GM12878 (cell line): ENCODE measurements around the gene SPOCK1. TPM values are rescaled to one million over a fixed set of nuclear protein-coding genes. Genes with fewer than 3 reads are reported as not detected.

Experiments used
- ATAC-seq: fragments of 200-7000 bp; cut with Tn5 transposase; 3 replicates; pipeline ENCODE4 v1.9.1; 2020; ENCODE audit warnings: mild to moderate bottlenecking, moderate library complexity
- BruUV-seq: library from RNA; stranded (reverse); fragments of 400-500 nt; replicated peaks from 2 replicates; lab custom pipeline; 2021; lab: Mats Ljungman, UMichigan
- CTCF ChIA-PET: fragments of 300-600 bp; sonication (Branson Sonifier 250); formaldehyde crosslinking; extraction: SDS; loops from one replicate; lab custom pipeline; 2021; ENCODE audit warnings: inconsistent platforms; lab: Yijun Ruan, JAX
- POLR2A ChIA-PET: fragments of 350-600 bp; formaldehyde crosslinking; extraction: SDS; loops from one replicate; lab custom pipeline; 2021; ENCODE audit warnings: inconsistent platforms; lab: Charles Lee
- RAD21 ChIA-PET: fragments of 300-600 bp; sonication (Branson Sonifier 250); formaldehyde crosslinking; loops from one replicate; lab custom pipeline; 2023; ENCODE audit warnings: antibody characterized with exemption; ENCODE audit not compliant: unreplicated experiment; lab: Charles Lee
- SMC1A ChIA-PET: fragments of 300-600 bp; sonication (Branson Sonifier 250); formaldehyde crosslinking; loops from one replicate; lab custom pipeline; 2023; ENCODE audit not compliant: unreplicated experiment, uncharacterized antibody; lab: Charles Lee
- DNase-seq: peaks from one replicate; pipeline ENCODE4 v3.0.0-alpha.2; 2011; ENCODE audit warnings: low read depth, low spot score
- FAIRE-seq: peaks from 3 replicates; lab custom pipeline; 2011; peaks lifted over from hg19 to GRCh38; lab: Jason Lieb, UNC
- H2AFZ ChIP-seq: 2 replicates; pipeline ENCODE4 v1.6.0; 2011; ENCODE audit warnings: low read depth, low read length, control low read depth; ENCODE audit not compliant: control insufficient read depth
- H3K27ac ChIP-seq: 2 replicates; pipeline ENCODE4 v1.5.1; 2011; ENCODE audit warnings: control low read depth; ENCODE audit not compliant: control insufficient read depth, insufficient read depth
- H3K27me3 ChIP-seq, 2 experiments: replicated peaks in 1 of 2; 2 replicates each; pipeline versions ENCODE4 v1.6.0 to v1.6.1; 2011; ENCODE audit warnings: low read length in 1 of 2; ENCODE audit not compliant: control insufficient read depth in 2 of 2, insufficient read depth in 2 of 2
- H3K36me3 ChIP-seq, 2 experiments: 2 replicates each; pipeline ENCODE4 v1.5.1; 2011; ENCODE audit warnings: low read length in 1 of 2; ENCODE audit not compliant: control insufficient read depth in 2 of 2, insufficient read depth in 2 of 2
- H3K4me1 ChIP-seq: 2 replicates; pipeline ENCODE4 v1.6.1; 2011; ENCODE audit warnings: mild to moderate bottlenecking, low read length, moderate library complexity, mixed read lengths; ENCODE audit not compliant: control insufficient read depth, insufficient read depth
- H3K4me2 ChIP-seq: 2 replicates; pipeline ENCODE4 v1.6.0; 2011; ENCODE audit warnings: control low read depth; ENCODE audit not compliant: control insufficient read depth, insufficient read depth
- H3K4me3 ChIP-seq: fragments of 200-600 bp; sonication (generic); 2 replicates; pipeline ENCODE4 v1.5.1; 2016
- H3K79me2 ChIP-seq: 2 replicates; pipeline ENCODE4 v1.6.0; 2011; ENCODE audit warnings: low read length; ENCODE audit not compliant: control insufficient read depth, insufficient read depth
- H3K9ac ChIP-seq: 2 replicates; pipeline ENCODE4 v1.8.0; 2011; ENCODE audit warnings: low read length, control low read depth, mixed read lengths; ENCODE audit not compliant: control insufficient read depth, insufficient read depth
- H3K9me3 ChIP-seq: replicated peaks from 3 replicates; pipeline ENCODE4 v1.5.1; 2011; ENCODE audit warnings: mild to moderate bottlenecking, low read length; ENCODE audit not compliant: control insufficient read depth, insufficient read depth
- H4K20me1 ChIP-seq: 2 replicates; pipeline ENCODE4 v1.6.0; 2011; ENCODE audit not compliant: control insufficient read depth, insufficient read depth
- ASH2L ChIP-seq: fragments of 300-600, 200-600 bp; sonication (generic); IDR thresholded peaks from 2 replicates; pipeline ENCODE4 v1.6.1; 2017; ENCODE audit warnings: low read depth, mild to moderate bottlenecking, borderline replicate concordance
- POU2F2 ChIP-seq: IDR thresholded peaks from 3 replicates; pipeline ENCODE4 v1.6.1; 2011; ENCODE audit warnings: low read depth, mild to moderate bottlenecking, low read length, borderline replicate concordance
- RAD51 ChIP-seq: fragments of 450-650 bp; IDR thresholded peaks from 2 replicates; pipeline ENCODE4 v1.6.1; 2016; ENCODE audit warnings: moderate library complexity, mild to moderate bottlenecking, inconsistent platforms
- TBL1XR1 ChIP-seq: IDR thresholded peaks from 2 replicates; pipeline ENCODE4 v1.6.1; 2012; ENCODE audit warnings: low read depth, low read length, improper control_type of control experiment
- ZBTB11 ChIP-seq: fragments of 450-650 bp; formaldehyde crosslinking; IDR thresholded peaks from 2 replicates; pipeline ENCODE4 v1.5.0; 2022; ENCODE audit warnings: mild to moderate bottlenecking, missing genetic modification characterization
- in situ Hi-C: fragments of 300-500 bp; cut with MboI; formaldehyde crosslinking; loops from 9 replicates; pipeline ENCODE4 v1.14.3; 2018; ENCODE audit warnings: mixed read lengths
- intact Hi-C: fragments of 100-400 bp; cut with micrococcal nuclease; formaldehyde crosslinking; loops from one replicate; pipeline ENCODE4 v1.14.2; 2022; ENCODE audit not compliant: unreplicated experiment
- polyA plus RNA-seq, 11 experiments: library from polyadenylated mRNA; depleted of rRNA in 4 of 11; unstranded in 6 of 11; stranded (reverse) in 5 of 11; fragments of >200 nt; fragmentation: Nextera tagmentation in 4 of 11; fragmentation: Illumina TruSeq in 1 of 11; extraction: Ambion mirVana in 4 of 11; extraction: Trizol in 1 of 11; gene quantifications; 1 replicate in 1 of 11; 2 replicates in 10 of 11; pipeline versions ENCODE4 v1.2.1 to v1.2.3, GENCODE V29; 2011 to 2016; ENCODE audit warnings: inconsistent platforms in 2 of 11, missing spikeins in 2 of 11, low read depth in 1 of 11
- total RNA-seq, 4 experiments: library from RNA; depleted of rRNA in 3 of 4; stranded (reverse); fragments of >200 nt in 3 of 4; fragmentation: Illumina TruSeq in 1 of 4; extraction: Trizol in 1 of 4; gene quantifications; 2 replicates each; pipeline versions ENCODE4 v1.2.1 to v1.2.3, GENCODE V29; 2013 to 2021

Gene SPOCK1
- total and polyA plus RNA-seq, 10 of the 15 experiments (the other 5 are each of a cell fraction or from before 2014, with no cell fraction given): 0.06 to 0.68 (median 0.25) TPM; not detected in 3

GRCh38 chr5:137360607-137361006 is 138.5 kb downstream of the SPOCK1 start (continued):
- TF ChIP-seq ZBTB11 (CRISPR knock-in tag) (no peak), ASH2L (no peak), RAD51 (no peak)

GRCh38 chr5:137359941-137360340 is 139.2 kb downstream of the SPOCK1 start:
- Histone ChIP-seq H3K79me2 (no peaks in the 10 kb centered on the region), H3K27me3 (no peaks in the 10 kb centered on the region), H3K36me3 (no peaks in the 10 kb centered on the region), H3K27ac (no peak overlapping the region), H3K9ac (no peak overlapping the region), H3K4me2 (no peak overlapping the region), H4K20me1 (no peaks in the 10 kb centered on the region), H3K4me3 (no peak overlapping the region), H3K9me3 (no peaks in the 10 kb centered on the region), H3K4me1 (no peaks in the 10 kb centered on the region)
- ChIA-PET POLR2A (no interaction called here), CTCF (no interaction called here), RAD21 (no interaction called here)
- ATAC-seq (no peak), DNase-seq (no peak)
- in situ Hi-C loops: no loop called here
- intact Hi-C loops: no loop called here
- no TSS peak for BruUV-seq
- TF ChIP-seq POU2F2 (no peak), TBL1XR1 (no peak)
- TF ChIP-seq, all 136 proteins: peak for 0
- no peak for FAIRE-seq
- SMC1A ChIA-PET: interaction anchor here (0.6 kb wide), 1 partner anchor 7 kb away, joined by 3 read pairs; no protein-coding TSS in a partner anchor
- H2AFZ ChIP-seq: no peak overlapping the region
